Testis (tissue), 3 donors: ENCODE measurements around the gene OR2T2. TPM values are rescaled to one million over a fixed set of nuclear protein-coding genes. Genes with fewer than 3 reads are reported as not detected.
"Not testable (repeated sequence)": the region's sequence is repeated elsewhere in the genome, so short reads cannot be mapped to it uniquely, and the experiment has no call there.

Source experiments
- DNase-seq: peaks from one replicate; pipeline ENCODE4 v3.0.0-alpha.2; 2019
- H3K27ac ChIP-seq, 2 donors: fragments of 200-600 bp; sonication (generic); one replicate each; pipeline ENCODE4 v1.5.1; 2019
- H3K27me3 ChIP-seq: fragments of 200-600 bp; sonication (generic); one replicate; pipeline ENCODE4 v1.5.1; 2019
- H3K36me3 ChIP-seq: fragments of 200-600 bp; sonication (generic); one replicate; pipeline ENCODE4 v1.5.1; 2017; ENCODE audit warnings: low read depth; ENCODE audit errors: missing control alignments
- H3K4me1 ChIP-seq: fragments of 200-600 bp; sonication (generic); one replicate; pipeline ENCODE4 v1.5.1; 2019
- H3K4me3 ChIP-seq, 2 donors: fragments of 200-600 bp; sonication (generic); one replicate each; pipeline ENCODE4 v1.5.1; 2017 to 2019
- H3K9me3 ChIP-seq: fragments of 200-600 bp; sonication (generic); one replicate; pipeline ENCODE4 v1.5.1; 2017
- POLR2A ChIP-seq: fragments of 450-650 bp; IDR thresholded peaks from one replicate; pipeline ENCODE4 v1.6.1; 2017; ENCODE audit warnings: antibody characterized with exemption, mild to moderate bottlenecking, moderate library complexity
- WGBS, 2 donors: methylation state at CpG; one replicate each; pipeline ENCODE4 v1.1.5; 2018; 5-methylcytosine and 5-hydroxymethylcytosine counted together
- intact Hi-C: fragments of 100-400 bp; cut with DNase I; formaldehyde crosslinking; loops from one replicate; pipeline ENCODE4 v1.15.1; 2023; ENCODE audit warnings: low total_unique reads
- polyA plus RNA-seq: library from polyadenylated mRNA; stranded (reverse); fragments of 350-450 nt; fragmentation: Illumina TruSeq; extraction: RNeasy Lipid Tissue Mini Kit (QIAGEN cat#74804); gene quantifications from one replicate; pipeline ENCODE4 v1.2.3, GENCODE V29; 2014; ENCODE audit warnings: low read depth, low replicate concordance; ENCODE audit not compliant: insufficient read depth
- total RNA-seq, 2 donors: library from RNA; depleted of rRNA; stranded (reverse); fragments of >200 nt; gene quantifications; one replicate each; pipeline ENCODE4 v1.2.3, GENCODE V29; 2016
- TF ChIP-seq, protein P1 (sequence below), 3 experiments: fragments of 450-650 bp in 2 of 3; fragments of 200-600 bp in 1 of 3; sonication (generic) in 1 of 3; IDR thresholded peaks; one replicate each; pipeline ENCODE4 v1.5.1; 2016 to 2019; ENCODE audit warnings: antibody characterized with exemption in 3 of 3, mild to moderate bottlenecking in 2 of 3, moderate library complexity in 1 of 3

Gene OR2T2
- total and polyA plus RNA-seq, 3 donors from 2014 or later: not detected

DNA sequence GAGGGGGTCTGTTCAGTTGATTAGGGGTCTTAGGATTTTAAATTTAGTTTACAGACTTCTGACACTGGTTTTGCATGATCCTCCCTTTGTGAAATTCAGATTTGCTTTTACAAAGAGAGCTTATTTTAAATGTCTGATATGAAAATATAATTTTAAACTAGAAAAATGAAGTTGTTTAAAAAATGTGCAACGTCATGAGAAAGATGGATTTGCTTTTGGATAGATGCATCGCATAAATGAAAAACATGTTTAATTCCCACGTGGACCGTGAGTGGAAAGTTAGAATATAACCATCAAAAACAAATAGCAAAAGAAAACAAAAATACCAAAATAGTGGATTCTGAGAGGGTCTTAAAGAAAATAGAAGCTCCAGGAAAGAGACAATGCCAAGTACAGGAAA, 25.7 kb downstream of the OR2T2 start:
- no peaks in the 10 kb centered on the region for H3K4me1 ChIP-seq
- H3K27ac ChIP-seq: no peak overlapping the region
- H3K27me3 ChIP-seq: no peaks in the 10 kb centered on the region
- DNase-seq: no peak
- intact Hi-C loops: no loop called here
- H3K9me3 ChIP-seq: no peaks in the 10 kb centered on the region
- H3K4me3 ChIP-seq: no peak overlapping the region
- WGBS, 2 donors: 84 to 92% methylated on average over 4 of the region's 4 CpGs
- no peak for TF ChIP-seq POLR2A
- TF ChIP-seq, protein P1, sequence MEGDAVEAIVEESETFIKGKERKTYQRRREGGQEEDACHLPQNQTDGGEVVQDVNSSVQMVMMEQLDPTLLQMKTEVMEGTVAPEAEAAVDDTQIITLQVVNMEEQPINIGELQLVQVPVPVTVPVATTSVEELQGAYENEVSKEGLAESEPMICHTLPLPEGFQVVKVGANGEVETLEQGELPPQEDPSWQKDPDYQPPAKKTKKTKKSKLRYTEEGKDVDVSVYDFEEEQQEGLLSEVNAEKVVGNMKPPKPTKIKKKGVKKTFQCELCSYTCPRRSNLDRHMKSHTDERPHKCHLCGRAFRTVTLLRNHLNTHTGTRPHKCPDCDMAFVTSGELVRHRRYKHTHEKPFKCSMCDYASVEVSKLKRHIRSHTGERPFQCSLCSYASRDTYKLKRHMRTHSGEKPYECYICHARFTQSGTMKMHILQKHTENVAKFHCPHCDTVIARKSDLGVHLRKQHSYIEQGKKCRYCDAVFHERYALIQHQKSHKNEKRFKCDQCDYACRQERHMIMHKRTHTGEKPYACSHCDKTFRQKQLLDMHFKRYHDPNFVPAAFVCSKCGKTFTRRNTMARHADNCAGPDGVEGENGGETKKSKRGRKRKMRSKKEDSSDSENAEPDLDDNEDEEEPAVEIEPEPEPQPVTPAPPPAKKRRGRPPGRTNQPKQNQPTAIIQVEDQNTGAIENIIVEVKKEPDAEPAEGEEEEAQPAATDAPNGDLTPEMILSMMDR (IDR thresholded peaks at IDR 0.05): no peak
- H3K36me3 ChIP-seq: no peaks in the 10 kb centered on the region

DNA sequence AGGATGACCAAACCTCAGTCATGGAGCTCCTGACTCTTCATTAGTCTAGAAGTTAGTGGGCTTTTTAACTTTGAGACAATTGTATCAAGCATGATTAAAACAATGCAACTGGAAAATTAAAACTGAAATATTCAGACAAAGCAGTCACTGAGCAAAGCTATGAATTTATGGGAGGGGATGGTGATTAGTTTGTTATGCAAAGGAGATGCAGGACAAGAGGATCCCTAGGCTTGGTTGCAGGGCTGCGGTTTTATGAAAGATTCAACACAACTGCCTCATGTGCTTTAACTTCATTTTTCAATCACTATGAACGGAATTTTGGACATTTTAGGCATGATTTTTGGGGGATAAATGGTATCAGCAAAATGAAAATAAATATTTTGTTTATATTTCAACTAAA, 26.7 kb downstream of the OR2T2 start:
- H3K36me3 ChIP-seq, H3K9me3 ChIP-seq, H3K27ac ChIP-seq, DNase-seq, intact Hi-C loops, H3K4me1 ChIP-seq, H3K4me3 ChIP-seq, H3K27me3 ChIP-seq: not testable (repeated sequence)
- 69 to 75% methylated on average over 2 of the region's 2 CpGs for WGBS, 2 donors

DNA sequence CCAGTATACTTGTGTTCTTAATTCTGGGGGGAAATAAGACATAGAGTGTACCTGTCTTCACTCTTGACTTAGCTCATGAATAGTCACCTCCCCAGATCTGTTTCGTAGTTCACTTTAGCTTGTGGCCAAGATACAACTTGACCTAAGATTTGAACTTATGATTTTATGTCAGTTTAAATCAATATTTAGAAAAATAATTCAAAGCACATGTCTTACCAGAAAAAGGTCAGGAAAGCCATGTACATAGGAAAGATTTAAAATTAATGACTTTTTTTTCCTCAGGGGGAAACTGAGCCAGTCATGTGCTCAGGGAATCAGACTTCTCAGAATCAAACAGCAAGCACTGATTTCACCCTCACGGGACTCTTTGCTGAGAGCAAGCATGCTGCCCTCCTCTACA, 27.6 kb downstream of the OR2T2 start, which contains the start of gene OR2T3:
Gene OR2T3, plus strand, starts transcription at position 301 of the 400 bp plus-strand sequence. Its CDS starts 0 bp downstream, at position 301.
- H3K4me1 ChIP-seq, H3K27me3 ChIP-seq, H3K4me3 ChIP-seq, intact Hi-C loops, DNase-seq, H3K27ac ChIP-seq, H3K36me3 ChIP-seq, H3K9me3 ChIP-seq: not testable (repeated sequence)
- WGBS, 2 donors: 74 to 86% methylated on average over 1 to 2 of the region's 2 CpGs

DNA sequence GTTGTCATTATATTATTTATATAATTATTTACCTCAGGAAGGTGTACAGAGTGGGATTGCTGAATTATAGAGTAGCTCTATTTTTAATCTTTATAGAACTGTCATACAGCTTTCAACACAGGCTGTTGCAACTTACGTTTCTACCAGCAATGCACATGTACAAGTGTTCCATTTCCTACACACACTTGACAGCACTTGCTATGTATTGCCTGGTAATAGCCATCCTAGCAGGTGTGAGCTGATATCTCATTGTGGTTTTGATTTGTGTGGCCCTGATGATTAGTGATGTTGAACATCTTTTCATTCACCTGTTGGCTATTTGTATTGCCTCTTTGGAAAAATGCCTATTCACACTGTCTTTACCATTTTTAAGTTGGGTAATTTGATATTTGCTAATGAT, 30.2 kb downstream of the OR2T2 start:
- H3K4me3 ChIP-seq, DNase-seq, H3K9me3 ChIP-seq, H3K27me3 ChIP-seq, H3K4me1 ChIP-seq, intact Hi-C loops, H3K36me3 ChIP-seq, H3K27ac ChIP-seq: not testable (repeated sequence)
- WGBS, 2 donors: no CpG with 5 or more reads among the region's 1 CpG

DNA sequence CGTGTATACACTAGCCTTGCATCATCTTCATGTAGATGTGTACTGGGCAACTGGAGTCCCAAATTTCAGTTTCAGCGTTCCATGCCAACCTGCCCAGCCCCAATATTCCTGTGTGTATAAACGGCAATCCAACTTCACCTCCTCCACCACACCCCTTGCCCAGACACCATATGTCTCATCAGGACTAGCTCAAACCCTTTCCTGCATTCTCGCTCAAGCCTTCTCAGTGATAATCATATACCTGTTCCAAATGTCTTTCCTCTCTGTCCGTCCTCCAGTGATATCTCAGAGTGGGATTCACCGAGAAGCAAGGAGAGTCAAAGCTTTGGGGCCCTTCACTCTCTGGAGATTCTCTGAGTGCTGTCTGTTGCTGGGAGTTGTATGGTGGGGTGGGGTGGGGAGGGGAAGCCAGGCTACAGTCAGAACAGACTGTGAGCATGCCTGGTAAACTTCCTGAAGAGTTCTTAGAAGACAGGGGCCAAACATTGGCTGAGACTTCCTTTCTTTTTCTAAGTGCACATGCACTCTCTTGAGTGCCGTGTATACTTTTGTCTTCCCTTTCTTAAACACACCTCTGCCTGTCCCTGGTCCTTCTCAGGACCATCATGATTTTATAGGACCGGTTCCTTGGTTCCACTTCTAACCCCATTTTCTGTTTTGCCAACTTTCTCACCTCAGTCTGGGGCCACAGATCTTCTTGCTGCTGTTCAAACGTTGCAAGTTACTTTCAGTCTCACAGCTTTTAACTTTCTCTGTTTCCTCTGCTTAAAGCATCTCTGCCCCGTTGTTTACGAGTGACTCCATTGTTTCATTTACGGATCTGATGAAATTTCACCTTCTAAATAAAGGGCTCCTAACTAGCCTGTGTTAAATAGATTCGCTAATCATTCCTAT, 36.5 kb downstream of the OR2T2 start:
- DNase-seq, H3K9me3 ChIP-seq, H3K27me3 ChIP-seq, H3K4me1 ChIP-seq, H3K27ac ChIP-seq, H3K36me3 ChIP-seq, H3K4me3 ChIP-seq, intact Hi-C loops: not testable (repeated sequence)
- WGBS, 2 donors: 74 to 76% methylated on average over 13 of the region's 13 CpGs

DNA sequence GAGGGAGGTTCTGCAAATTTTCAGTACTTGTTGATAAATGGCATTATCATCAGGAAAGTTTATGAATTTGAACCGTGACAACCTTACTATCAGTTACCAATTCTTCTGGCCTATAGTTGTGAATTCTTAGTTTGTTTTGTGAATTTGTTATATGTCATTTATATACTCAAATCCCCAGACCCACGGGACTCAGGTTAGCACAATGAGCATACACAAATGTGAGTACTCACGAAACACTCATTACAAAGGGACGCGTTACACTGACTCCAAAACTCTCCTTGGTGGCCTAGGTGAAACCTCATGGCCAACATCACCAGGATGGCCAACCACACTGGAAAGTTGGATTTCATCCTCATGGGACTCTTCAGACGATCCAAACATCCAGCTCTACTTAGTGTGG, 42.9 kb downstream of the OR2T2 start, which contains the start of gene OR2T5:
Gene OR2T5, plus strand, starts transcription at position 301 of the 400 bp plus-strand sequence. Its CDS starts 0 bp downstream, at position 301.
- intact Hi-C loops, DNase-seq: not testable (repeated sequence)
- WGBS, 2 donors: 83% methylated on average over 4 of the region's 6 CpGs; no CpG with 5 or more reads in 1 of the 2 donors

DNA sequence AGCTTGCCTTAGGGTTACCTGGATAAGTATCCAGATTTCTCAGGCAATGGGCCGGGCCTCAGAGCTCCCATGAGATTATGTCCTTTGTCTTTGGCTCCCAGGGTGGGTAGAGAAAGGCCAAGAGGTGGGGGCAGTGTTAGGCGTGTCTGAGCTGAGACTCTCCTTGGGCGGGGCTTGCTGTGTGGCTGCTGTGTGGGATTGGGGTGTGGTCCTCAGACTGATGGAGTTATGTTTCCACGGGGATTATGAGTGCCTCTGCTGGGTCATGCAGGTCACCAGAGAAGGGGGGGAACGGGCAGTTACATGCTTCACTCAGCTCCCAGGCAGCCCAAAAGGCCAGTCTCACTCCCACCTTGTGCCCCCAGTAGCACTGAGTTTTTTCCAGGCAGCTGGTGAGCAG, 51.2 kb downstream of the OR2T2 start:
- no CpG with 5 or more reads among the region's 5 CpGs for WGBS, 2 donors
- intact Hi-C loops: not testable (repeated sequence)

More for the DNA sequence above, 42.9 kb downstream of the OR2T2 start, which contains the start of gene OR2T5:
- not testable (repeated sequence) for H3K27me3 ChIP-seq, H3K4me3 ChIP-seq, H3K9me3 ChIP-seq, H3K27ac ChIP-seq, H3K4me1 ChIP-seq, H3K36me3 ChIP-seq

DNA sequence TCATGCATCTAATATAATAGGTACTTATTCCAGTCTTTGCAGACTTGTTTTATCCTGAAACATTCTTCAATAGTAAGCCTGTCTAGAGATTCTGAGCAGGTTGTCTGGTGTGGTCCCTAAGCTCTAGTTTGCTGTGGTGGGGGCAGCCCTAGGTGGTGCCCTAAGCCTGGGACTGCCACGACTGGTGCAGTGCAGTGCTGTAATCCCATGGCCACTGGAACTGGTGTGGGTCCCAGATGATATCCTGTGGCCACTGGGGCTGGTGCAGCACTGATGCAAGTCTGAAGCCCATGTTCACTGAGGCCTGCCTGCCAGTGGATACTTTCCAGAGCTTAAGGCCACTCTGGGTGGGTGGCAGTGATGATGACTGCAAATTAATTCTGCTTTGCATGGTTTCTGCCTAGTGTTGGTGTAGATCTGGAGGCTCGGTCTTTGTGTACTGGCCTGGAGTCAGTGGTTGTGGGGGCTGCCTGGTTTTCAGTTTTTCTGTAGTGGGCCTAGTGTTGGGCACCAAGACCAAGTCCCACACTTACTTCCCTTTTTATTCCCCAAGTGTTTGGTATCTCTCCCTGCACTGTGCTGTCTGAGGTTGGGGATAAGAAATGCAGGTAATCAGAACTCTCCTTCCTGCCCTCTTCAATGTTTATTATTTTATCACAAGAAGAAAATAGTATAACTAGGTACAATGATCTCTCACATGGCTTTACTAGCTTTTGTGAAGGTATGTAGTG, 55.0 kb downstream of the OR2T2 start:
- H3K9me3 ChIP-seq, H3K36me3 ChIP-seq, H3K4me3 ChIP-seq, DNase-seq, H3K4me1 ChIP-seq, H3K27ac ChIP-seq, H3K27me3 ChIP-seq, intact Hi-C loops: not testable (repeated sequence)
- WGBS, 2 donors: 62 to 76% methylated on average over 1 of the region's 2 CpGs

More for the DNA sequence above, 51.2 kb downstream of the OR2T2 start:
- not testable (repeated sequence) for H3K27me3 ChIP-seq, H3K27ac ChIP-seq, H3K4me3 ChIP-seq, H3K9me3 ChIP-seq, H3K4me1 ChIP-seq, DNase-seq, H3K36me3 ChIP-seq
